ENCODE data around the gene YIPF7. TPM values are rescaled to one million over a fixed set of nuclear protein-coding genes. Genes with fewer than 3 reads are reported as not detected.
A peak's percentile ranks its signal among the peaks of the same experiment; 100 is the strongest.

The YIPF7 gene
- total and polyA plus RNA-seq, 2 donors = 0.09 to 0.18 TPM

GRCh38 chr4:44632733-44633132, 18.7 kb downstream of the YIPF7 start:
- WGBS = 95% methylated on average over 8 of the region's 8 CpGs
- no peaks in the 10 kb centered on the region for H3K9me3 ChIP-seq (ENCODE audit: control insufficient read depth in 2 of 2, insufficient read depth in 1 of 2, low read length in 1 of 2)
- no peak overlapping the region for H3K4me3 ChIP-seq (ENCODE audit: low read length in 2 of 2)
- DNase-seq (ENCODE audit: low read depth in 6 of 9, low spot score in 9 of 9) = no peak
- no peaks in the 10 kb centered on the region for H3K4me1 ChIP-seq (ENCODE audit: control insufficient read depth in 2 of 2, insufficient read depth in 2 of 2, low read length in 2 of 2)
- no peak overlapping the region for H3K27ac ChIP-seq (ENCODE audit: low read depth in 1 of 2, low read length in 1 of 2)
- no peaks in the 10 kb centered on the region for H3K27me3 ChIP-seq (ENCODE audit: control insufficient read depth in 2 of 2, insufficient read depth in 1 of 2, low read length in 1 of 2)
- H3K36me3 ChIP-seq (ENCODE audit: control insufficient read depth in 2 of 2, insufficient read depth in 2 of 2, low read length in 1 of 2) = no peaks in the 10 kb centered on the region

GRCh38 chr4:44632089-44632488, 19.3 kb downstream of the YIPF7 start:
- Histone ChIP-seq H3K4me1 (ENCODE audit: control insufficient read depth in 2 of 2, insufficient read depth in 2 of 2, low read length in 2 of 2) (no peaks in the 10 kb centered on the region), H3K36me3 (ENCODE audit: control insufficient read depth in 2 of 2, insufficient read depth in 2 of 2, low read length in 1 of 2) (no peaks in the 10 kb centered on the region), H3K27me3 (ENCODE audit: control insufficient read depth in 2 of 2, insufficient read depth in 1 of 2, low read length in 1 of 2) (no peaks in the 10 kb centered on the region), H3K27ac (ENCODE audit: low read depth in 1 of 2, low read length in 1 of 2) (no peak overlapping the region), H3K9me3 (ENCODE audit: control insufficient read depth in 2 of 2, insufficient read depth in 1 of 2, low read length in 1 of 2) (no peaks in the 10 kb centered on the region), H3K4me3 (ENCODE audit: low read length in 2 of 2) (no peak overlapping the region)
- DNase-seq (ENCODE audit: low read depth in 6 of 9, low spot score in 9 of 9) = no peak
- WGBS = 84% methylated on average over 4 of the region's 4 CpGs

- Histone ChIP-seq H3K4me1 (ENCODE audit: control insufficient read depth in 2 of 2, insufficient read depth in 2 of 2, low read length in 2 of 2) (no peaks in the 10 kb centered on the region), H3K9me3 (ENCODE audit: control insufficient read depth in 2 of 2, insufficient read depth in 1 of 2, low read length in 1 of 2) (no peaks in the 10 kb centered on the region), H3K36me3 (ENCODE audit: control insufficient read depth in 2 of 2, insufficient read depth in 2 of 2, low read length in 1 of 2) (no peaks in the 10 kb centered on the region), H3K27ac (ENCODE audit: low read depth in 1 of 2, low read length in 1 of 2) (no peak overlapping the region), H3K4me3 (ENCODE audit: low read length in 2 of 2) (no peak overlapping the region), H3K27me3 (ENCODE audit: control insufficient read depth in 2 of 2, insufficient read depth in 1 of 2, low read length in 1 of 2) (no peaks in the 10 kb centered on the region)
- 7% methylated on average over 2 of the region's 2 CpGs for WGBS
- DNase-seq (ENCODE audit: low read depth in 6 of 9, low spot score in 9 of 9) = peak in 8 of 9 donors; percentile 3 to 47 (median 16)
Measured at GRCh38 chr4:44629280-44629866, 22.1 kb downstream of the YIPF7 start.

- no peak for DNase-seq (ENCODE audit: low read depth in 6 of 9, low spot score in 9 of 9)
- H3K27ac ChIP-seq (ENCODE audit: low read depth in 1 of 2, low read length in 1 of 2) = no peak overlapping the region
- WGBS = 69% methylated on average over 1 of the region's 1 CpG
Measured at GRCh38 chr4:44623676-44624075, 27.7 kb downstream of the YIPF7 start.

GRCh38 chr4:44616621-44617020, 34.8 kb downstream of the YIPF7 start:
- Histone ChIP-seq H3K9me3 (ENCODE audit: control insufficient read depth in 2 of 2, insufficient read depth in 1 of 2, low read length in 1 of 2) (no peaks in the 10 kb centered on the region), H3K36me3 (ENCODE audit: control insufficient read depth in 2 of 2, insufficient read depth in 2 of 2, low read length in 1 of 2) (no peaks in the 10 kb centered on the region), H3K27ac (ENCODE audit: low read depth in 1 of 2, low read length in 1 of 2) (no peak overlapping the region), H3K27me3 (ENCODE audit: control insufficient read depth in 2 of 2, insufficient read depth in 1 of 2, low read length in 1 of 2) (no peaks in the 10 kb centered on the region), H3K4me3 (ENCODE audit: low read length in 2 of 2) (no peak overlapping the region), H3K4me1 (ENCODE audit: control insufficient read depth in 2 of 2, insufficient read depth in 2 of 2, low read length in 2 of 2) (no peaks in the 10 kb centered on the region)
- DNase-seq (ENCODE audit: low read depth in 6 of 9, low spot score in 9 of 9) = no peak
- WGBS = 90% methylated on average over 1 of the region's 1 CpG

More at GRCh38 chr4:44623676-44624075, 27.7 kb downstream of the YIPF7 start:
- no peaks in the 10 kb centered on the region for H3K36me3 ChIP-seq (ENCODE audit: control insufficient read depth in 2 of 2, insufficient read depth in 2 of 2, low read length in 1 of 2)
- no peaks in the 10 kb centered on the region for H3K4me1 ChIP-seq (ENCODE audit: control insufficient read depth in 2 of 2, insufficient read depth in 2 of 2, low read length in 2 of 2)
- no peaks in the 10 kb centered on the region for H3K27me3 ChIP-seq (ENCODE audit: control insufficient read depth in 2 of 2, insufficient read depth in 1 of 2, low read length in 1 of 2)
- no peak overlapping the region for H3K4me3 ChIP-seq (ENCODE audit: low read length in 2 of 2)
- H3K9me3 ChIP-seq (ENCODE audit: control insufficient read depth in 2 of 2, insufficient read depth in 1 of 2, low read length in 1 of 2) = no peaks in the 10 kb centered on the region

- 91% methylated on average over 3 of the region's 3 CpGs for WGBS
- H3K27me3 ChIP-seq (ENCODE audit: control insufficient read depth in 2 of 2, insufficient read depth in 1 of 2, low read length in 1 of 2) = no peaks in the 10 kb centered on the region
- DNase-seq (ENCODE audit: low read depth in 6 of 9, low spot score in 9 of 9) = no peak
- no peaks in the 10 kb centered on the region for H3K9me3 ChIP-seq (ENCODE audit: control insufficient read depth in 2 of 2, insufficient read depth in 1 of 2, low read length in 1 of 2)
- no peaks in the 10 kb centered on the region for H3K36me3 ChIP-seq (ENCODE audit: control insufficient read depth in 2 of 2, insufficient read depth in 2 of 2, low read length in 1 of 2)
- H3K27ac ChIP-seq (ENCODE audit: low read depth in 1 of 2, low read length in 1 of 2) = no peak overlapping the region
- H3K4me3 ChIP-seq (ENCODE audit: low read length in 2 of 2) = no peak overlapping the region
- no peaks in the 10 kb centered on the region for H3K4me1 ChIP-seq (ENCODE audit: control insufficient read depth in 2 of 2, insufficient read depth in 2 of 2, low read length in 2 of 2)
Measured at GRCh38 chr4:44583393-44583792, 68.0 kb downstream of the YIPF7 start.

- no peaks in the 10 kb centered on the region for H3K36me3 ChIP-seq (ENCODE audit: control insufficient read depth in 2 of 2, insufficient read depth in 2 of 2, low read length in 1 of 2)
- H3K27ac ChIP-seq (ENCODE audit: low read depth in 1 of 2, low read length in 1 of 2) = no peak overlapping the region
- no peaks in the 10 kb centered on the region for H3K4me1 ChIP-seq (ENCODE audit: control insufficient read depth in 2 of 2, insufficient read depth in 2 of 2, low read length in 2 of 2)
- H3K4me3 ChIP-seq (ENCODE audit: low read length in 2 of 2) = no peak overlapping the region
- no peaks in the 10 kb centered on the region for H3K27me3 ChIP-seq (ENCODE audit: control insufficient read depth in 2 of 2, insufficient read depth in 1 of 2, low read length in 1 of 2)
- no peaks in the 10 kb centered on the region for H3K9me3 ChIP-seq (ENCODE audit: control insufficient read depth in 2 of 2, insufficient read depth in 1 of 2, low read length in 1 of 2)
- DNase-seq (ENCODE audit: low read depth in 6 of 9, low spot score in 9 of 9) = no peak
Measured at GRCh38 chr4:44580231-44580630, 71.2 kb downstream of the YIPF7 start.

GRCh38 chr4:44578954-44579353, 72.5 kb downstream of the YIPF7 start:
- Histone ChIP-seq H3K4me1 (ENCODE audit: control insufficient read depth in 2 of 2, insufficient read depth in 2 of 2, low read length in 2 of 2) (no peaks in the 10 kb centered on the region), H3K36me3 (ENCODE audit: control insufficient read depth in 2 of 2, insufficient read depth in 2 of 2, low read length in 1 of 2) (no peaks in the 10 kb centered on the region), H3K27ac (ENCODE audit: low read depth in 1 of 2, low read length in 1 of 2) (no peak overlapping the region), H3K4me3 (ENCODE audit: low read length in 2 of 2) (no peak overlapping the region), H3K27me3 (ENCODE audit: control insufficient read depth in 2 of 2, insufficient read depth in 1 of 2, low read length in 1 of 2) (no peaks in the 10 kb centered on the region), H3K9me3 (ENCODE audit: control insufficient read depth in 2 of 2, insufficient read depth in 1 of 2, low read length in 1 of 2) (no peaks in the 10 kb centered on the region)
- DNase-seq (ENCODE audit: low read depth in 6 of 9, low spot score in 9 of 9) = no peak
- 0% methylated on average over 1 of the region's 1 CpG for WGBS
